ENCODE measurements around the gene PTMS. TPM values are rescaled to one million over a fixed set of nuclear protein-coding genes. Genes with fewer than 3 reads are reported as not detected.

The PTMS gene
- total RNA-seq, 1 experiment from 2014 or later: 370 TPM

- TF ChIP-seq CTCF (IDR thresholded peaks at IDR 0.05): no peak
These were observed 37.0 kb upstream of the PTMS start (continued) for GRCh38 chr12:6729186-6729585.

GRCh38 chr12:6730169-6730568 is 36.0 kb upstream of the PTMS start:
- ATAC-seq (no peak), DNase-seq (ENCODE audit: low spot score) (no peak)
- ChIA-PET CTCF (interaction anchor here (0.9 kb wide), 1 partner anchor 23 kb away, joined by 3 read pairs; the partner anchor contains the start of gene MLF2), POLR2A (no interaction called here)
- Mint-ChIP-seq H3K9me3 (no peaks in the 10 kb centered on the region), H3K4me1 (no peaks in the 10 kb centered on the region; the same call in 1 of the 2 replicates), H3K27me3 (ENCODE audit: low read depth) (no peaks in the 10 kb centered on the region), H3K4me3 (no peak overlapping the region), H3K27ac (no peak overlapping the region), H3K36me3 (peaks cover 35% of the 10 kb centered on the region)
- TF ChIP-seq USF1 (CRISPR knock-in tag; IDR thresholded peaks at IDR 0.05) (no peak), ERG (CRISPR knock-in tag; IDR thresholded peaks at IDR 0.05) (no peak), CREB1 (CRISPR knock-in tag; IDR thresholded peaks at IDR 0.05) (no peak), FOXK1 (CRISPR knock-in tag; IDR thresholded peaks at IDR 0.05) (no peak), ZNF416 (CRISPR knock-in tag; IDR thresholded peaks at IDR 0.05) (no peak), FOXJ3 (CRISPR knock-in tag; IDR thresholded peaks at IDR 0.05; ENCODE audit: borderline replicate concordance) (no peak), HMGXB4 (CRISPR knock-in tag; IDR thresholded peaks at IDR 0.05) (no peak), AR (CRISPR knock-in tag; IDR thresholded peaks at IDR 0.05) (no peak), ZNF532 (CRISPR knock-in tag; IDR thresholded peaks at IDR 0.05; ENCODE audit: borderline replicate concordance) (no peak), GTF2I (CRISPR knock-in tag; conservative IDR thresholded peaks at IDR 0.05) (no peak), TEAD4 (CRISPR knock-in tag; IDR thresholded peaks at IDR 0.05) (no peak), JUN (CRISPR knock-in tag; IDR thresholded peaks at IDR 0.05) (no peak), USF2 (CRISPR knock-in tag; IDR thresholded peaks at IDR 0.05) (no peak), ETV6 (CRISPR knock-in tag; IDR thresholded peaks at IDR 0.05) (no peak), HMGA2 (CRISPR knock-in tag; IDR thresholded peaks at IDR 0.05) (no peak), TCF7 (CRISPR knock-in tag; IDR thresholded peaks at IDR 0.05; ENCODE audit: low read depth) (no peak)

Measured in WTC11 (cell line).